ENCODE data around the gene PRKCA.

GRCh38 chr17:66277191-66277590 lies 25.2 kb upstream of the PRKCA start:
- TF ChIP-seq CTCF (IDR thresholded peaks at IDR 0.05) (no peak), EP300 (IDR thresholded peaks at IDR 0.05) (no peak), SMC3 (IDR thresholded peaks at IDR 0.05) (no peak), POLR2A (IDR thresholded peaks at IDR 0.05; ENCODE audit: low read length) (no peak), ELK1 (IDR thresholded peaks at IDR 0.05; ENCODE audit: low read depth, low read length) (no peak), CEBPB (IDR thresholded peaks at IDR 0.05) (no peak), RFX5 (IDR thresholded peaks at IDR 0.05) (no peak), ZNF302 (CRISPR knock-in tag; IDR thresholded peaks at IDR 0.05) (no peak), FOXS1 (CRISPR knock-in tag; IDR thresholded peaks at IDR 0.05) (no peak), MAFK (IDR thresholded peaks at IDR 0.05; ENCODE audit: partially characterized antibody) (no peak), ZFP36 (IDR thresholded peaks at IDR 0.05; ENCODE audit: borderline replicate concordance, partially characterized antibody) (no peak), BHLHE40 (IDR thresholded peaks at IDR 0.05; ENCODE audit: low read depth, low read length) (no peak)
